Activated T-helper 1 cell treated with anti-CD3 and anti-CD28 coated beads, Interleukin-12 subunit alpha, Interleukin-12 subunit beta, Interleukin-2, Interleukin-4 antibody, amounts not matched to agents 30 ng/mL and 10 ng/mL and 1 ng/mL, durations not matched to agents 14 hours and 24 hours and 36 hours (primary cell): ENCODE measurements around the gene RNF13. TPM values are rescaled to one million over a fixed set of nuclear protein-coding genes. Genes with fewer than 3 reads are reported as not detected.

Experiments
- DNase-seq: peaks from one replicate; pipeline ENCODE4 v3.0.0; 2021; ENCODE audit warnings: low spot score
- H3K27ac Mint-ChIP-seq: one replicate; pipeline ENCODE4 v1.8.0; 2021; ENCODE audit warnings: mild to moderate bottlenecking, mixed read lengths
- H3K27me3 Mint-ChIP-seq: one replicate; pipeline ENCODE4 v1.8.0; 2022; ENCODE audit warnings: mild to moderate bottlenecking, moderate library complexity, mixed read lengths; ENCODE audit not compliant: insufficient read depth
- H3K36me3 Mint-ChIP-seq: one replicate; pipeline ENCODE4 v1.8.0; 2021; ENCODE audit warnings: low read depth, mixed read lengths
- H3K4me1 Mint-ChIP-seq: one replicate; pipeline ENCODE4 v1.8.0; 2021; ENCODE audit warnings: low read depth, mixed read lengths
- H3K4me3 Mint-ChIP-seq: one replicate; pipeline ENCODE4 v1.8.0; 2021; ENCODE audit warnings: mild to moderate bottlenecking, moderate library complexity, mixed read lengths
- H3K9me3 Mint-ChIP-seq: one replicate; pipeline ENCODE4 v1.8.0; 2021; ENCODE audit warnings: mixed read lengths
- intact Hi-C: fragments of 100-400 bp; cut with micrococcal nuclease; formaldehyde crosslinking; loops from one replicate; pipeline ENCODE4 v1.15.1; 2024
- total RNA-seq: library from RNA; stranded (reverse); gene quantifications from 2 replicates; pipeline ENCODE4 v1.2.3, GENCODE V29; 2022

The RNF13 gene
- total RNA-seq, 1 donor from 2014 or later = 41.1 TPM

DNA sequence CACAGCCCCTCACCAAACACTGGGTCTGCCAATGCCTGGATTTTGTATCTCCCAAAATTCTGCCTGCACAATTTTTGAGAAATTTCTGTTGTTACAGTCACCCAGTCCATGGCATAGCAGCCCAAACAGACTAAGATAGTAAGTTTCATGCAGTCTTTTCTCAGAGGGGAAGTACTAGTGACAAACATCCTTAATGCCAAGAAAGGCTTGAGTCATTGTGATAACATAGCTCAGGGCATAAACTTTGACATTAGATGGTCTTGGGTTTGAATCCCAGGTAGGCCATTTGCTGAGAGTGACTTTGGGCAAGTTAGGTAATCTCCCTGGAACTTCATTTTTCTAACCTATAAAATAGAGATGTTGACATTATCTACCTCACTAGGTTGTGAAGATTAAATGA is 193.8 kb downstream of the RNF13 start:
- H3K27ac Mint-ChIP-seq = no peak overlapping the region
- H3K4me1 Mint-ChIP-seq = no peaks in the 10 kb centered on the region
- H3K9me3 Mint-ChIP-seq = no peaks in the 10 kb centered on the region
- no peak for DNase-seq
- no peaks in the 10 kb centered on the region for H3K36me3 Mint-ChIP-seq
- no peak overlapping the region for H3K4me3 Mint-ChIP-seq
- intact Hi-C loops = loop anchor here (5.0 kb wide), 1 partner anchor 1434 kb away; no protein-coding TSS in a partner anchor
- H3K27me3 Mint-ChIP-seq = peaks cover 12% of the 10 kb centered on the region

Other genes starting within 250 kb of the RNF13 start
- gene WWTR1, start 155.2 kb upstream of the RNF13 start, total RNA-seq = 0.57 and 0.81 TPM in 2 replicates
- gene COMMD2, start 60.7 kb upstream of the RNF13 start, total RNA-seq = 44.2 and 44.8 TPM in 2 replicates
- gene ANKUB1, start 20.7 kb upstream of the RNF13 start, total RNA-seq = not detected in 2 replicates
- 0.42 and 0.47 TPM in 2 replicates for gene PFN2, start 157.7 kb downstream of the RNF13 start, total RNA-seq